ENCODE measurements around the gene TWIST2. TPM values are rescaled to one million over a fixed set of nuclear protein-coding genes. Genes with fewer than 3 reads are reported as not detected.

The TWIST2 gene
- total RNA-seq, 2 donors from 2014 or later = 1.9 TPM; not detected in 1

- no peak for TF ChIP-seq CTCF (conservative IDR thresholded peaks at IDR 0.05)
- no peaks in the 10 kb centered on the region for H3K27me3 ChIP-seq (ENCODE audit: control insufficient read depth, insufficient read depth, low read length, poor library complexity, severe bottlenecking)
- no peak overlapping the region for H3K4me3 ChIP-seq (ENCODE audit: low read length)
- Mint-ChIP-seq H3K27me3 (ENCODE audit: insufficient read depth) (peaks cover 25% of the 10 kb centered on the region), H3K36me3 (ENCODE audit: low read depth) (no peaks in the 10 kb centered on the region), H3K4me1 (peaks cover 15% of the 10 kb centered on the region), H3K27ac (no peak overlapping the region), H3K9me3 (peaks cover 11% of the 10 kb centered on the region), H3K4me3 (no peak overlapping the region)
- no peaks in the 10 kb centered on the region for H3K36me3 ChIP-seq (ENCODE audit: control insufficient read depth, insufficient read depth, low read length)
- DNase-seq = no peak
- WGBS, 2 experiments (ENCODE audit: insufficient coverage in 1 of 2, insufficient read length in 1 of 2) = 91 to 100% methylated on average over 1 to 4 of the region's 4 CpGs
- H3K9ac ChIP-seq (ENCODE audit: extremely low read depth, low read length, poor library complexity, severe bottlenecking) = no peak overlapping the region
- H3K4me1 ChIP-seq (ENCODE audit: control insufficient read depth, insufficient read depth, low read length) = no peaks in the 10 kb centered on the region
- H3K9me3 ChIP-seq (ENCODE audit: control insufficient read depth, low read length) = peaks cover 6% of the 10 kb centered on the region
- H3K27ac ChIP-seq (ENCODE audit: low read depth, low read length) = no peak overlapping the region
These were observed 33.1 kb upstream of the TWIST2 start for GRCh38 chr2:238814815-238815214.

GRCh38 chr2:238816291-238816690 lies 31.6 kb upstream of the TWIST2 start:
- no peaks in the 10 kb centered on the region for H3K36me3 Mint-ChIP-seq (ENCODE audit: low read depth)
- 83 to 94% methylated on average over 2 of the region's 2 CpGs for WGBS, 2 experiments (ENCODE audit: insufficient coverage in 1 of 2, insufficient read length in 1 of 2)
- Histone ChIP-seq H3K36me3 (ENCODE audit: control insufficient read depth, insufficient read depth, low read length) (no peaks in the 10 kb centered on the region), H3K27ac (ENCODE audit: low read depth, low read length) (no peak overlapping the region), H3K9me3 (ENCODE audit: control insufficient read depth, low read length) (no peaks in the 10 kb centered on the region), H3K4me1 (ENCODE audit: control insufficient read depth, insufficient read depth, low read length) (no peaks in the 10 kb centered on the region), H3K9ac (ENCODE audit: extremely low read depth, low read length, poor library complexity, severe bottlenecking) (no peak overlapping the region), H3K4me3 (ENCODE audit: low read length) (no peak overlapping the region), H3K27me3 (ENCODE audit: control insufficient read depth, insufficient read depth, low read length, poor library complexity, severe bottlenecking) (no peaks in the 10 kb centered on the region)
- peaks cover 6% of the 10 kb centered on the region for H3K9me3 Mint-ChIP-seq
- H3K4me3 Mint-ChIP-seq = no peak overlapping the region
- TF ChIP-seq CTCF (conservative IDR thresholded peaks at IDR 0.05) = no peak
- no peak for DNase-seq
- no peak overlapping the region for H3K27ac Mint-ChIP-seq
- peaks cover 15% of the 10 kb centered on the region for H3K4me1 Mint-ChIP-seq
- H3K27me3 Mint-ChIP-seq (ENCODE audit: insufficient read depth) = peaks cover 22% of the 10 kb centered on the region

- no peak overlapping the region for H3K4me3 Mint-ChIP-seq
- Histone ChIP-seq H3K4me3 (ENCODE audit: low read length) (no peak overlapping the region), H3K9me3 (ENCODE audit: control insufficient read depth, low read length) (no peaks in the 10 kb centered on the region), H3K27me3 (ENCODE audit: control insufficient read depth, insufficient read depth, low read length, poor library complexity, severe bottlenecking) (no peaks in the 10 kb centered on the region), H3K4me1 (ENCODE audit: control insufficient read depth, insufficient read depth, low read length) (no peaks in the 10 kb centered on the region), H3K36me3 (ENCODE audit: control insufficient read depth, insufficient read depth, low read length) (no peaks in the 10 kb centered on the region), H3K27ac (ENCODE audit: low read depth, low read length) (peak overlapping the region; percentile 6), H3K9ac (ENCODE audit: extremely low read depth, low read length, poor library complexity, severe bottlenecking) (no peak overlapping the region)
- peaks cover 26% of the 10 kb centered on the region for H3K27me3 Mint-ChIP-seq (ENCODE audit: insufficient read depth)
- TF ChIP-seq CTCF (conservative IDR thresholded peaks at IDR 0.05) = no peak
- no peak overlapping the region for H3K27ac Mint-ChIP-seq
- H3K9me3 Mint-ChIP-seq = peaks cover 6% of the 10 kb centered on the region
- DNase-seq = peak; percentile 78
- 7 to 39% methylated on average over 2 to 5 of the region's 5 CpGs for WGBS, 2 experiments (ENCODE audit: insufficient coverage in 1 of 2, insufficient read length in 1 of 2)
- H3K4me1 Mint-ChIP-seq = peaks cover 15% of the 10 kb centered on the region
- no peaks in the 10 kb centered on the region for H3K36me3 Mint-ChIP-seq (ENCODE audit: low read depth)
These were observed 30.5 kb upstream of the TWIST2 start for GRCh38 chr2:238817382-238817781.

All from endodermal cell (in vitro differentiated cells).